AG09309 (cell line): ENCODE results near the gene SLC39A3.

Experiments used
- DNase-seq: peaks from one replicate; pipeline ENCODE4 v3.0.0-alpha.2; 2010; ENCODE audit warnings: low read depth
- H3K4me3 ChIP-seq: 2 replicates; pipeline ENCODE4 v1.5.1; 2011; ENCODE audit warnings: mild to moderate bottlenecking, low read depth, low read length, moderate library complexity; ENCODE audit not compliant: control insufficient read depth
- CTCF ChIP-seq: IDR thresholded peaks from 2 replicates; pipeline ENCODE4 v1.5.1; 2011; ENCODE audit warnings: mild to moderate bottlenecking, low read depth, low read length, inconsistent platforms; ENCODE audit not compliant: insufficient read depth, control insufficient read depth; ENCODE audit errors: missing control alignments

SLC39A3 gene

DNA sequence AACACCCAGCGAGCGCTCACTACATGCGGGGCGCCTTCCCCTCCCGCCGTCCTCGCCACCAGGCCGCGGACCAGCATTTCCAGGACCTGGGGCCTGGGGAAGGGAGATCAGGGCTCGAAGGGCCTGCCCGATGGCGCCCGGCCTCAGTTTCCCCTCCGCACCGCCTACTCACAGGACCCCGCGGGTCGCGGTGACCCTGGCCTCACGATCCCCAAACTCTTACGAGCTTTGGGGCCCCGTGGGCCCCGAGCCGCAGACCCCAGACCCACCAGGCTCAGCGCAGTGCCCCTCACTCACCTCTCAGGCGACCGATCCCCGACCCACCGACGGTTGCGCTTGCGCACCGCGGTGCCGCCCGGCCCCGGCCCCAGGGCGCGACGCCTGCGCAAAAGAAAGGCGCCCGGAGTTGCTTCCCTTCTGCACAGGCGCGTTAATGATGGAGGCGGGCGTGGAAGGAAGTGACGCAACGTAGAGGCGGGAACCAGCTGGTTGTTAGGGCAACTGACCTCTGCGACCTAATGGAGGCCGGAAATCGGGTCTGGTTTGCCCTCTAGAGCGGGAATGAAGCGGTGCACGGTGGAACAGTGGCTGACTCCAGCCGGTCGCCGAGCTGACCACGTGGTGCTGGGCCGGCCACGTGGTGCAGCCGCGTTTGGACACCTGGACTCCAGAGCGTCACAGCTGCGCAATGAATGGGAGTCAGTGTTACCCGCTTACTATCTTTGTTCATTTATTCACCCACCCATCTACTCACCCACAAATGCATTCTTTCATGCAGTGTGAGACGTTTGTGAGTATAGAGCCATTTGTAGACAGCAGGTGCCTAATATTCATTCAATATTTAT, 43.3 kb upstream of the SLC39A3 start, which contains the start of gene SGTA:
Gene SGTA (minus strand): TSS at position 338 of the 845 bp plus-strand sequence. CDS start 14,205 bp downstream, outside the sequence.
- TF ChIP-seq CTCF: peak; percentile 47
- DNase-seq: peak; percentile 95
- peak within 1 kb of the TSS; percentile 100 for H3K4me3 ChIP-seq

GRCh38 chr19:2782329-2782935, 42.6 kb upstream of the SLC39A3 start:
- TF ChIP-seq CTCF: no peak
- no peak for DNase-seq
- peak overlapping the region; percentile 100 for H3K4me3 ChIP-seq

GRCh38 chr19:2780284-2780683, 40.5 kb upstream of the SLC39A3 start:
- H3K4me3 ChIP-seq: no peak overlapping the region
- TF ChIP-seq CTCF: no peak

DNA sequence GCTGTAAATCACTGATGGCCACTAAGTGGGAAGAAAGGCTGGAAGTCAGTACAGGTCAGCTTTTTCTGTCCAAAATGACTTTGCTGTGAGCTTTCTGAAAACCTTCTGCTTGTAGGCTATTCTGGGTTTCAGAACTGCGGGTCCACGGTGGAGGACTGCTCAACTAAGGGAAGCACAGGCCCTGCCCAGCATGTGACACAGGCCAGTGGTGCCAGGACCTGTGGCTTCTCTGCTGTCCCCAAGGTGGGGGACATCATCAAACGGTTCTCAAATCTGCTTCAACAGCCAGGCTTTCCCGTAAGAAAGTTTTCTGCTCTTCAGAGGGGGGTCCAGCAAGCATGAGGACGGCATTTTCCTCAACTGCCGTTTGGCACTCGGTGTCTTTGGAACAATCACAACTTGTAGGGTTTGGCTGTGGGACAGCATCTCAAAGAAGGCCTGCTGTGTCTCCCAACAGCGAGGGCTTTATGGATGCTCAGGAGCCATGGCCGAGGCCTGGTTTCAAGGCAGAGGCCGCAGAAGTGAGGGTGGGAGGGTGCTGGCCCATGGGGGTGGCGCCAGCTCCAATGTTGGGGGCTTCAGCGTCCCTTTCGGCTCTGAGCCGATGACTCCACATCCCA, 39.4 kb upstream of the SLC39A3 start:
- DNase-seq: no peak
- H3K4me3 ChIP-seq: no peak overlapping the region
- no peak for TF ChIP-seq CTCF

More at GRCh38 chr19:2780284-2780683, 40.5 kb upstream of the SLC39A3 start:
- no peak for DNase-seq

GRCh38 chr19:2777952-2778683, 38.3 kb upstream of the SLC39A3 start:
- H3K4me3 ChIP-seq: no peak overlapping the region
- no peak for TF ChIP-seq CTCF
- no peak for DNase-seq
